Activated T-helper 2 cell treated with anti-CD3 and anti-CD28 coated beads, Interferon-gamma antibody, Interleukin-2, Interleukin-4, amounts not matched to agents 10 μg/mL and 5 μg/mL and 100 μg/mL, durations not matched to agents 14 hours and 24 hours and 36 hours (primary cell): ENCODE results near the gene STOML3. TPM values are rescaled to one million over a fixed set of nuclear protein-coding genes. Genes with fewer than 3 reads are reported as not detected.
A peak's percentile ranks its signal among the peaks of the same experiment; 100 is the strongest.
"Not testable (repeated sequence)": the region's sequence is repeated elsewhere in the genome, so short reads cannot be mapped to it uniquely, and the experiment has no call there.

Experiments used
- DNase-seq: peaks from one replicate; pipeline ENCODE4 v3.0.0; 2021; ENCODE audit warnings: low spot score
- H3K27ac Mint-ChIP-seq: one replicate; pipeline ENCODE4 v1.8.0; 2021; ENCODE audit warnings: mixed read lengths
- H3K27me3 Mint-ChIP-seq: one replicate; pipeline ENCODE4 v1.8.0; 2021; ENCODE audit warnings: low read depth, mixed read lengths
- H3K36me3 Mint-ChIP-seq: one replicate; pipeline ENCODE4 v1.8.0; 2021; ENCODE audit warnings: low read depth, mixed read lengths
- H3K4me1 Mint-ChIP-seq: one replicate; pipeline ENCODE4 v1.8.0; 2021; ENCODE audit warnings: low read depth, mixed read lengths
- H3K4me3 Mint-ChIP-seq: one replicate; pipeline ENCODE4 v1.8.0; 2021; ENCODE audit warnings: low read depth, mild to moderate bottlenecking, moderate library complexity, mixed read lengths
- H3K9me3 Mint-ChIP-seq: one replicate; pipeline ENCODE4 v1.8.0; 2021; ENCODE audit warnings: mixed read lengths
- intact Hi-C: fragments of 100-400 bp; cut with micrococcal nuclease; formaldehyde crosslinking; loops from one replicate; pipeline ENCODE4 v1.15.1; 2023
- total RNA-seq: library from RNA; stranded (reverse); gene quantifications from 2 replicates; pipeline ENCODE4 v1.2.3, GENCODE V29; 2022

STOML3 gene
- total RNA-seq, 1 donor from 2014 or later, result not detected

GRCh38 chr13:39023761-39024160 lies 33.1 kb upstream of the STOML3 start:
- peaks cover 3% of the 10 kb centered on the region for H3K4me1 Mint-ChIP-seq
- no peak for DNase-seq
- no peak overlapping the region for H3K4me3 Mint-ChIP-seq
- H3K36me3 Mint-ChIP-seq, result peaks cover 71% of the 10 kb centered on the region
- H3K27ac Mint-ChIP-seq, result no peak overlapping the region
- H3K27me3 Mint-ChIP-seq, result no peaks in the 10 kb centered on the region
- no peaks in the 10 kb centered on the region for H3K9me3 Mint-ChIP-seq
- intact Hi-C loops, result no loop called here

- no peak overlapping the region for H3K27ac Mint-ChIP-seq
- peaks cover 74% of the 10 kb centered on the region for H3K36me3 Mint-ChIP-seq
- H3K4me1 Mint-ChIP-seq, result peaks cover 5% of the 10 kb centered on the region
- no peak overlapping the region for H3K4me3 Mint-ChIP-seq
- intact Hi-C loops, result no loop called here
- H3K27me3 Mint-ChIP-seq, result no peaks in the 10 kb centered on the region
- H3K9me3 Mint-ChIP-seq, result no peaks in the 10 kb centered on the region
- no peak for DNase-seq
These were observed 32.7 kb upstream of the STOML3 start for GRCh38 chr13:39023316-39023715.

GRCh38 chr13:39020853-39021462 lies 30.3 kb upstream of the STOML3 start:
- H3K27me3 Mint-ChIP-seq, result no peaks in the 10 kb centered on the region
- peaks cover 73% of the 10 kb centered on the region for H3K36me3 Mint-ChIP-seq
- no peak for DNase-seq
- peaks cover 15% of the 10 kb centered on the region for H3K4me1 Mint-ChIP-seq
- no peak overlapping the region for H3K27ac Mint-ChIP-seq
- intact Hi-C loops, result no loop called here
- H3K4me3 Mint-ChIP-seq, result no peak overlapping the region
- H3K9me3 Mint-ChIP-seq, result no peaks in the 10 kb centered on the region

GRCh38 chr13:39016787-39017186 lies 26.2 kb upstream of the STOML3 start:
- Mint-ChIP-seq H3K4me3 (no peak overlapping the region), H3K9me3 (no peaks in the 10 kb centered on the region), H3K27ac (peak overlapping the region; percentile 28), H3K4me1 (peaks cover 15% of the 10 kb centered on the region), H3K36me3 (peaks cover 76% of the 10 kb centered on the region), H3K27me3 (no peaks in the 10 kb centered on the region)
- no peak for DNase-seq
- intact Hi-C loops, result loop anchor here (2.0 kb wide), 1 partner anchor 66 kb away; no protein-coding TSS in a partner anchor

GRCh38 chr13:39016087-39016486 lies 25.5 kb upstream of the STOML3 start:
- peaks cover 15% of the 10 kb centered on the region for H3K4me1 Mint-ChIP-seq
- intact Hi-C loops, result loop anchor here (2.0 kb wide), 1 partner anchor 65 kb away; no protein-coding TSS in a partner anchor
- H3K27me3 Mint-ChIP-seq, result no peaks in the 10 kb centered on the region
- H3K9me3 Mint-ChIP-seq, result no peaks in the 10 kb centered on the region
- H3K4me3 Mint-ChIP-seq, result no peak overlapping the region
- H3K27ac Mint-ChIP-seq, result no peak overlapping the region
- no peak for DNase-seq
- peaks cover 76% of the 10 kb centered on the region for H3K36me3 Mint-ChIP-seq

- peak overlapping the region; percentile 1 for H3K27ac Mint-ChIP-seq
These were observed 22.8 kb upstream of the STOML3 start for GRCh38 chr13:39013462-39013861.

GRCh38 chr13:39012608-39013007 lies 22.0 kb upstream of the STOML3 start:
- Mint-ChIP-seq H3K4me1 (peaks cover 4% of the 10 kb centered on the region), H3K9me3 (no peaks in the 10 kb centered on the region), H3K4me3 (no peak overlapping the region), H3K27me3 (no peaks in the 10 kb centered on the region), H3K36me3 (peaks cover 78% of the 10 kb centered on the region), H3K27ac (no peak overlapping the region)
- intact Hi-C loops, result no loop called here
- no peak for DNase-seq

More at GRCh38 chr13:39013462-39013861, 22.8 kb upstream of the STOML3 start:
- H3K9me3 Mint-ChIP-seq, result no peaks in the 10 kb centered on the region
- H3K4me1 Mint-ChIP-seq, result peaks cover 11% of the 10 kb centered on the region
- no peaks in the 10 kb centered on the region for H3K27me3 Mint-ChIP-seq
- H3K36me3 Mint-ChIP-seq, result peaks cover 78% of the 10 kb centered on the region
- no peak overlapping the region for H3K4me3 Mint-ChIP-seq
- no peak for DNase-seq
- intact Hi-C loops, result no loop called here

GRCh38 chr13:39006371-39007111 lies 15.9 kb upstream of the STOML3 start:
- H3K4me1 Mint-ChIP-seq, H3K27ac Mint-ChIP-seq, H3K27me3 Mint-ChIP-seq, DNase-seq, intact Hi-C loops, H3K4me3 Mint-ChIP-seq, H3K9me3 Mint-ChIP-seq: not testable (repeated sequence)
- peaks cover 36% of the 10 kb centered on the region for H3K36me3 Mint-ChIP-seq

- H3K36me3 Mint-ChIP-seq, result no peaks in the 10 kb centered on the region
- H3K9me3 Mint-ChIP-seq, result no peaks in the 10 kb centered on the region
- H3K4me1 Mint-ChIP-seq, result no peaks in the 10 kb centered on the region
- H3K27me3 Mint-ChIP-seq, result no peaks in the 10 kb centered on the region
- intact Hi-C loops, result no loop called here
- no peak for DNase-seq
- H3K4me3 Mint-ChIP-seq, result no peak overlapping the region
- H3K27ac Mint-ChIP-seq, result no peak overlapping the region
These were observed 8.1 kb upstream of the STOML3 start for GRCh38 chr13:38998739-38999138.

- intact Hi-C loops, result loop anchor here (2.0 to 5.0 kb wide), 2 partner anchors 15 to 41 kb away; no protein-coding TSS in a partner anchor
- Mint-ChIP-seq H3K27me3 (peaks cover 4% of the 10 kb centered on the region), H3K9me3 (no peaks in the 10 kb centered on the region), H3K27ac (no peak overlapping the region), H3K4me1 (no peaks in the 10 kb centered on the region), H3K36me3 (no peaks in the 10 kb centered on the region), H3K4me3 (no peak overlapping the region)
- DNase-seq, result no peak
These were observed 2.8 kb upstream of the STOML3 start for GRCh38 chr13:38993381-38993780.

GRCh38 chr13:38981096-38981495 lies 9.5 kb downstream of the STOML3 start:
- DNase-seq, result no peak
- no peak overlapping the region for H3K4me3 Mint-ChIP-seq
- no peaks in the 10 kb centered on the region for H3K9me3 Mint-ChIP-seq
- H3K27me3 Mint-ChIP-seq, result peaks cover 5% of the 10 kb centered on the region
- H3K36me3 Mint-ChIP-seq, result no peaks in the 10 kb centered on the region
- H3K27ac Mint-ChIP-seq, result no peak overlapping the region
- no peaks in the 10 kb centered on the region for H3K4me1 Mint-ChIP-seq
- intact Hi-C loops, result no loop called here

- H3K27ac Mint-ChIP-seq, result no peak overlapping the region
- H3K9me3 Mint-ChIP-seq, result no peaks in the 10 kb centered on the region
- no peak overlapping the region for H3K4me3 Mint-ChIP-seq
- intact Hi-C loops, result no loop called here
- DNase-seq, result no peak
- no peaks in the 10 kb centered on the region for H3K36me3 Mint-ChIP-seq
- H3K27me3 Mint-ChIP-seq, result peaks cover 5% of the 10 kb centered on the region
- no peaks in the 10 kb centered on the region for H3K4me1 Mint-ChIP-seq
These were observed 9.9 kb downstream of the STOML3 start for GRCh38 chr13:38980750-38981078.

- DNase-seq, result no peak
- Mint-ChIP-seq H3K9me3 (no peaks in the 10 kb centered on the region), H3K27ac (no peak overlapping the region), H3K36me3 (no peaks in the 10 kb centered on the region), H3K4me1 (no peaks in the 10 kb centered on the region), H3K4me3 (no peak overlapping the region), H3K27me3 (peaks cover 3% of the 10 kb centered on the region)
- intact Hi-C loops, result no loop called here
These were observed 10.5 kb downstream of the STOML3 start for GRCh38 chr13:38979891-38980749.
